Transverse colon (tissue), 4 donors: ENCODE measurements around the gene RPRD2. TPM values are rescaled to one million over a fixed set of nuclear protein-coding genes. Genes with fewer than 3 reads are reported as not detected.

ENCODE experiments used
- DNase-seq: peaks from one replicate; pipeline ENCODE4 v3.0.0-alpha.2; 2019
- H3K27ac ChIP-seq, 4 donors: fragments of 200-600 bp; sonication (generic); 2 replicates each; pipeline ENCODE4 v1.5.1; 2016 to 2018; ENCODE audit warnings: inconsistent platforms in 4 of 4
- H3K27me3 ChIP-seq: fragments of 200-600 bp; sonication (generic); 2 replicates; pipeline ENCODE4 v1.5.1; 2017; ENCODE audit warnings: inconsistent platforms
- H3K36me3 ChIP-seq, 4 donors: fragments of 200-600 bp; sonication (generic); 2 replicates each; pipeline ENCODE4 v1.5.1; 2017 to 2019; ENCODE audit warnings: inconsistent platforms in 4 of 4
- H3K4me1 ChIP-seq, 4 donors: fragments of 200-600 bp; sonication (generic); 2 replicates each; pipeline ENCODE4 v1.5.1; 2017 to 2020; ENCODE audit warnings: inconsistent platforms in 4 of 4
- H3K4me3 ChIP-seq, 4 donors: fragments of 200-600 bp; sonication (generic); 1 replicate in 1 of 4; 2 replicates in 3 of 4; pipeline versions ENCODE4 v1.5.1 to v1.6.1; 2017 to 2019; ENCODE audit warnings: inconsistent platforms in 4 of 4
- H3K9me3 ChIP-seq, 2 donors: fragments of 200-600 bp; sonication (generic); 2 replicates each; pipeline ENCODE4 v1.5.1; 2017 to 2019; ENCODE audit warnings: inconsistent platforms in 2 of 2
- CTCF ChIP-seq, 5 experiments: fragments of 200-600 bp in 3 of 5; fragments of 450-650 bp in 2 of 5; sonication (generic) in 3 of 5; IDR thresholded peaks; 1 replicate in 2 of 5; 2 replicates in 3 of 5; pipeline ENCODE4 v1.5.1; 2016 to 2017; ENCODE audit warnings: antibody characterized with exemption in 5 of 5, inconsistent platforms in 3 of 5, mild to moderate bottlenecking in 2 of 5, moderate library complexity in 1 of 5
- EP300 ChIP-seq: sonication (generic); formaldehyde crosslinking; IDR thresholded peaks from one replicate; pipeline ENCODE4 v1.6.1; 2017; ENCODE audit warnings: antibody characterized with exemption, low read depth
- POLR2A ChIP-seq: fragments of 450-650 bp; IDR thresholded peaks from one replicate; pipeline ENCODE4 v1.6.1; 2016; ENCODE audit warnings: antibody characterized with exemption, mild to moderate bottlenecking, moderate library complexity
- POLR2AphosphoS5 ChIP-seq, 3 donors: sonication (generic); formaldehyde crosslinking; IDR thresholded peaks; one replicate each; pipeline ENCODE4 v1.6.1; 2016; ENCODE audit warnings: antibody characterized with exemption in 3 of 3
- WGBS, 2 donors: methylation state at CpG; one replicate each; pipeline ENCODE4 v1.1.5; 2018; ENCODE audit warnings: low coverage in 1 of 2; 5-methylcytosine and 5-hydroxymethylcytosine counted together
- in situ Hi-C, 4 donors: fragments of 200-750 bp; cut with MboI; loops; one replicate each; pipeline versions ENCODE4 v1.15.0 to v1.15.1; 2017; ENCODE audit warnings: low sequenced_read_pairs in 3 of 4, low pct_ligation_motif_present in 1 of 4, low pct_unique_long_range_greater_than_20kb in 1 of 4
- intact Hi-C: fragments of 100-400 bp; cut with DNase I; formaldehyde crosslinking; loops from one replicate; pipeline ENCODE4 v1.15.1; 2023; ENCODE audit warnings: low total_unique reads
- total RNA-seq, 4 donors: library from RNA; depleted of rRNA; stranded (reverse); fragments of >200 nt; gene quantifications; one replicate each; pipeline ENCODE4 v1.1.0, GENCODE V29; 2016

RPRD2 gene
- total RNA-seq, 4 donors from 2014 or later, result 18.7 to 36.4 (median 26.1) TPM

- in situ Hi-C loops (no loop called here), intact Hi-C loops (no loop called here)
- WGBS, 2 donors, result 96% methylated on average over 4 of the region's 4 CpGs
- Histone ChIP-seq H3K36me3 (peaks cover 0 to 12% (median 0%) of the 10 kb centered on the region in 4 donors), H3K4me1 (peaks cover 0 to 15% (median 6%) of the 10 kb centered on the region in 4 donors), H3K4me3 (no peak overlapping the region), H3K9me3 (no peaks in the 10 kb centered on the region), H3K27ac (no peak overlapping the region), H3K27me3 (no peaks in the 10 kb centered on the region)
- DNase-seq, result no peak
- TF ChIP-seq CTCF (IDR thresholded peaks at IDR 0.05), result no peak
Measured at GRCh38 chr1:150414592-150414991, 50.6 kb downstream of the RPRD2 start.

- Histone ChIP-seq H3K4me3 (no peak overlapping the region), H3K27ac (no peak overlapping the region), H3K36me3 (peaks cover 0 to 17% (median 0%) of the 10 kb centered on the region in 4 donors), H3K4me1 (peaks cover 0 to 3% (median 0%) of the 10 kb centered on the region in 4 donors), H3K27me3 (no peaks in the 10 kb centered on the region), H3K9me3 (no peaks in the 10 kb centered on the region)
- whole genome bisulfite sequencing, 2 donors, result 89 to 95% methylated on average over 3 of the region's 3 CpGs
- DNase-seq, result no peak
- TF ChIP-seq CTCF (IDR thresholded peaks at IDR 0.05) (no peak), POLR2A (no peak), POLR2AphosphoS5 (IDR thresholded peaks at IDR 0.05) (no peak), EP300 (no peak)
- intact Hi-C loops, result loop anchor here (1.0 kb wide), 1 partner anchor 16 kb away; no protein-coding TSS in a partner anchor
- in situ Hi-C loops, result no loop called here
Measured at GRCh38 chr1:150415800-150416199, 51.9 kb downstream of the RPRD2 start.

GRCh38 chr1:150420560-150421265 is 56.8 kb downstream of the RPRD2 start:
- Histone ChIP-seq H3K9me3 (no peaks in the 10 kb centered on the region), H3K27me3 (no peaks in the 10 kb centered on the region), H3K4me1 (no peaks in the 10 kb centered on the region), H3K4me3 (no peak overlapping the region), H3K27ac (no peak overlapping the region), H3K36me3 (peaks cover 0 to 17% (median 0%) of the 10 kb centered on the region in 4 donors)
- no peak for DNase-seq
- in situ Hi-C loops, result no loop called here
- 90 to 94% methylated on average over 5 of the region's 5 CpGs for WGBS, 2 donors
- intact Hi-C loops, result no loop called here
- TF ChIP-seq EP300 (no peak), POLR2AphosphoS5 (IDR thresholded peaks at IDR 0.05) (no peak), CTCF (IDR thresholded peaks at IDR 0.05) (no peak), POLR2A (no peak)

- Histone ChIP-seq H3K9me3 (no peaks in the 10 kb centered on the region), H3K4me1 (no peaks in the 10 kb centered on the region), H3K4me3 (no peak overlapping the region), H3K36me3 (peaks cover 0 to 17% (median 0%) of the 10 kb centered on the region in 4 donors), H3K27ac (no peak overlapping the region), H3K27me3 (no peaks in the 10 kb centered on the region)
- TF ChIP-seq POLR2AphosphoS5 (IDR thresholded peaks at IDR 0.05) (no peak), EP300 (no peak), POLR2A (no peak), CTCF (IDR thresholded peaks at IDR 0.05) (no peak)
- intact Hi-C loops (no loop called here), in situ Hi-C loops (no loop called here)
- DNase-seq, result no peak
- WGBS, 2 donors, result 94 to 100% methylated on average over 1 to 2 of the region's 2 CpGs
Measured at GRCh38 chr1:150422541-150422940, 58.6 kb downstream of the RPRD2 start.
